Caco-2 (cell line): ENCODE data around the gene SMDT1. TPM values are rescaled to one million over a fixed set of nuclear protein-coding genes. Genes with fewer than 3 reads are reported as not detected.

ENCODE experiments used
- BruUV-seq: library from RNA; stranded (reverse); fragments of 400-500 nt; replicated peaks from 2 replicates; lab custom pipeline; 2021; lab: Mats Ljungman, UMichigan
- CTCF ChIA-PET: fragments of 300-600 bp; sonication (Branson Sonifier 250); formaldehyde crosslinking; loops from one replicate; lab custom pipeline; 2022; ENCODE audit warnings: antibody characterized with exemption; lab: Charles Lee
- POLR2A ChIA-PET: fragments of 300-600 bp; sonication (Branson Sonifier 250); formaldehyde crosslinking; loops from one replicate; lab custom pipeline; 2022; ENCODE audit warnings: antibody characterized with exemption; lab: Charles Lee
- DNase-seq, 2 experiments: peaks; one replicate each; pipeline versions ENCODE4 v3.0.0 to v3.0.0-alpha.2; 2020 to 2022
- H3K27me3 ChIP-seq: replicated peaks from 2 replicates; pipeline ENCODE4 v1.6.0; 2011; ENCODE audit warnings: low read length; ENCODE audit not compliant: control insufficient read depth, insufficient read depth
- H3K36me3 ChIP-seq: 2 replicates; pipeline ENCODE4 v1.5.1; 2011; ENCODE audit warnings: low read length; ENCODE audit not compliant: control insufficient read depth, insufficient read depth
- H3K4me1 ChIP-seq: fragments of 250-450 bp; sonication (Bioruptor Pico); 2 replicates; pipeline ENCODE4 v1.5.1; 2020; ENCODE audit warnings: mild to moderate bottlenecking
- H3K4me3 ChIP-seq: 2 replicates; pipeline ENCODE4 v1.5.1; 2011; ENCODE audit warnings: low read depth, mild to moderate bottlenecking, control low read depth, low read length
- H3K9me3 ChIP-seq: fragments of 250-450 bp; sonication (Bioruptor Pico); 2 replicates; pipeline ENCODE4 v1.5.1; 2020; ENCODE audit warnings: mild to moderate bottlenecking, moderate library complexity
- H3K27ac Mint-ChIP-seq: one replicate; pipeline ENCODE4 v1.8.0; 2022; ENCODE audit warnings: mixed read lengths; ENCODE audit not compliant: unreplicated experiment
- H3K27me3 Mint-ChIP-seq: one replicate; pipeline ENCODE4 v1.8.0; 2022; ENCODE audit warnings: mixed read lengths; ENCODE audit not compliant: insufficient read depth, unreplicated experiment
- H3K36me3 Mint-ChIP-seq: one replicate; pipeline ENCODE4 v1.8.0; 2022; ENCODE audit warnings: mild to moderate bottlenecking, mixed read lengths; ENCODE audit not compliant: insufficient read depth, unreplicated experiment
- H3K4me1 Mint-ChIP-seq: one replicate; pipeline ENCODE4 v1.8.0; 2022; ENCODE audit warnings: low read depth, mixed read lengths; ENCODE audit not compliant: unreplicated experiment
- H3K4me3 Mint-ChIP-seq: one replicate; pipeline ENCODE4 v1.8.0; 2022; ENCODE audit warnings: mild to moderate bottlenecking, moderate library complexity, mixed read lengths; ENCODE audit not compliant: unreplicated experiment
- H3K9me3 Mint-ChIP-seq: one replicate; pipeline ENCODE4 v1.8.0; 2022; ENCODE audit warnings: mixed read lengths; ENCODE audit not compliant: unreplicated experiment
- CTCF ChIP-seq, 2 experiments: fragments of 200-600 bp in 1 of 2; IDR thresholded peaks; 1 replicate in 1 of 2; 2 replicates in 1 of 2; pipeline versions ENCODE4 v1.5.1 to v1.8.0; 2011 to 2022; ENCODE audit warnings: antibody characterized with exemption in 1 of 2, control low read depth in 1 of 2, inconsistent platforms in 1 of 2, low read depth in 1 of 2, low read length in 1 of 2, mild to moderate bottlenecking in 1 of 2, moderate library complexity in 1 of 2; ENCODE audit not compliant: insufficient read depth in 1 of 2, severe bottlenecking in 1 of 2, unreplicated experiment in 1 of 2
- intact Hi-C: fragments of 100-400 bp; cut with micrococcal nuclease; formaldehyde crosslinking; loops from one replicate; pipeline ENCODE4 v1.10.0; 2022; ENCODE audit not compliant: unreplicated experiment
- total RNA-seq: library from RNA; stranded (reverse); gene quantifications from 2 replicates; pipeline ENCODE4 v1.2.3, GENCODE V29; 2022

SMDT1 gene
- total RNA-seq, 1 experiment from 2014 or later, result 68.6 TPM

- ChIA-PET CTCF (no interaction called here), POLR2A (no interaction called here)
- Mint-ChIP-seq H3K36me3 (no peaks in the 10 kb centered on the region), H3K9me3 (no peaks in the 10 kb centered on the region), H3K27ac (no peak overlapping the region), H3K4me1 (no peaks in the 10 kb centered on the region), H3K4me3 (no peak overlapping the region), H3K27me3 (peaks cover 4% of the 10 kb centered on the region)
- no TSS peak for BruUV-seq
- Histone ChIP-seq H3K4me1 (no peaks in the 10 kb centered on the region), H3K9me3 (peaks cover 16% of the 10 kb centered on the region), H3K4me3 (no peak overlapping the region), H3K36me3 (no peaks in the 10 kb centered on the region), H3K27me3 (no peaks in the 10 kb centered on the region)
- intact Hi-C loops, result no loop called here
- TF ChIP-seq CTCF (IDR thresholded peaks at IDR 0.05; ENCODE audit: insufficient read depth in 1 of 2, low read depth in 1 of 2, low read length in 1 of 2, severe bottlenecking in 1 of 2, unreplicated experiment in 1 of 2), result no peak
- DNase-seq, result no peak
These were observed 44.2 kb upstream of the SMDT1 start for GRCh38 chr22:42035256-42035655.

DNA sequence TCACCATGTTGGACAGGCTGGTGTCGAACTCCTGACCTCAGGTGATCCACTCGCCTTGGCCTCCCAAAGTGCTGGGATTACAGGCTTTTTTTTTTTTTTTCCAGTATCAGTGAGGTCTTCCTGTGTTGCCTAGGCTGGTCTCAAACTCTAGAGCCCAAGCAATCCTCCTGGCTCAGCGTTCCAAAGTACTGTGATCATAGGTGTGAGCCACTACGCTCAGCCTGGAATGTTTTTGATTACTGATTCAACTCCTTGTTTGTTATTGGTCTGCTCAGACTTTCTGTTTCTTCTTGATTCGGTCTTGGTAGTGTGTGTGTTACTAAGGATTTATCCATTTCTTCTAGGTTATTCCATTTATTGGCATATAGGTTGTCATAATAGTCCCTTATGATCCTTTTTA, 40.2 kb upstream of the SMDT1 start:
- ChIA-PET CTCF (no interaction called here), POLR2A (no interaction called here)
- H3K36me3 ChIP-seq, result no peaks in the 10 kb centered on the region
- no peak overlapping the region for H3K4me3 ChIP-seq
- Mint-ChIP-seq H3K27me3 (peaks cover 9% of the 10 kb centered on the region), H3K27ac (no peak overlapping the region), H3K36me3 (no peaks in the 10 kb centered on the region), H3K9me3 (peaks cover 22% of the 10 kb centered on the region), H3K4me3 (no peak overlapping the region), H3K4me1 (no peaks in the 10 kb centered on the region)
- H3K4me1 ChIP-seq, result no peaks in the 10 kb centered on the region
- intact Hi-C loops, result no loop called here
- peaks cover 6% of the 10 kb centered on the region for H3K9me3 ChIP-seq
- no peaks in the 10 kb centered on the region for H3K27me3 ChIP-seq
- no peak for TF ChIP-seq CTCF (IDR thresholded peaks at IDR 0.05; ENCODE audit: insufficient read depth in 1 of 2, low read depth in 1 of 2, low read length in 1 of 2, severe bottlenecking in 1 of 2, unreplicated experiment in 1 of 2)
- BruUV-seq, result no TSS peak
- DNase-seq, result no peak

DNA sequence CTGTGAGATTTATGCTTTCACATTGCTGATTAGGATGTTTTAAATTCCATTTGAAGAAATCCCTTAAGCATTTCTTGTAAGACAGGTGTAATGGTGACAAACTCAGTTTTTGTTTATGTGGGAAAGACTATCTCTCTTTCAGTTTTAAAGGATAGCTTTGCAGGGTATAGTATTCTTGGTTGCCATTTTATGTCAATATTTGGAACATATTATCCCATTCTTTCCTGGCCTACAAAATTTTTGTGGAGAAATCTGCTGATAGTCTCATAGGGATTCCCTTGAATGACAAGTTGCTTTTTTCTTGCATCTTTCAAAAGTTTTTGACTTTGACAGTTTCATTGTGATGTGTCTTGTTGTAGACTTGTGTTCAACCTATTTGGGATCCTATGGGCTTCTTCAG, 37.7 kb upstream of the SMDT1 start:
- Mint-ChIP-seq H3K36me3 (no peaks in the 10 kb centered on the region), H3K9me3 (peaks cover 22% of the 10 kb centered on the region), H3K4me1 (no peaks in the 10 kb centered on the region), H3K27ac (no peak overlapping the region), H3K4me3 (no peak overlapping the region), H3K27me3 (peaks cover 8% of the 10 kb centered on the region)
- Histone ChIP-seq H3K4me3 (no peak overlapping the region), H3K4me1 (no peaks in the 10 kb centered on the region), H3K27me3 (no peaks in the 10 kb centered on the region), H3K9me3 (peaks cover 6% of the 10 kb centered on the region), H3K36me3 (no peaks in the 10 kb centered on the region)
- no TSS peak for BruUV-seq
- TF ChIP-seq CTCF (IDR thresholded peaks at IDR 0.05; ENCODE audit: insufficient read depth in 1 of 2, low read depth in 1 of 2, low read length in 1 of 2, severe bottlenecking in 1 of 2, unreplicated experiment in 1 of 2), result no peak
- CTCF ChIA-PET, result interaction anchor here (0.6 kb wide), 1 partner anchor 400 kb away, joined by 3 read pairs; no protein-coding TSS in a partner anchor
- POLR2A ChIA-PET, result no interaction called here
- no peak for DNase-seq
- intact Hi-C loops, result no loop called here
